ENCODE measurements around the gene POU2F3. TPM values are rescaled to one million over a fixed set of nuclear protein-coding genes. Genes with fewer than 3 reads are reported as not detected.

The POU2F3 gene
- polyA plus RNA-seq, 3 donors from 2014 or later: not detected

DNA sequence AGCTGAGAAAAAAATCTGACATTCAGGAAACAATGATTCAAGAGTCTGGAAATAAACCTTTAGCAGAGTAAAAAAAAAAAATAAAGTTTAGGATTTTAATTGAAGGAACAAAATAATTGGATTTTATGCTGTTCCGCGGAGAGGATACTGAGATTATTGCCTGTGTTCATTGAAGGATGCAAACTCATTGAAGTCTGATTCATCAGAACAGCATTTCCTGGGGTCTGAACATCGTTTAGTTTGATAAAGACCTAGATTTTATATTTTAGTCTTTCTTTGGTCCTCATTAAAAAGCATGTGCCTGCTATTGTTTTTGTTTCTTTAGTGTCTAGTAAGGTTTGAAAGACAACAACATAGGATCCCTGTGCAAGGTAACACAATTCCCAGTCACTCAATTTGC is 89.6 kb downstream of the POU2F3 start:
- H3K4me1 Mint-ChIP-seq: peaks cover 15 to 26% of the 10 kb centered on the region in 2 donors
- H3K27me3 Mint-ChIP-seq (ENCODE audit: low read depth in 3 of 3): peaks cover 12 to 20% (median 19%) of the 10 kb centered on the region in 3 donors

DNA sequence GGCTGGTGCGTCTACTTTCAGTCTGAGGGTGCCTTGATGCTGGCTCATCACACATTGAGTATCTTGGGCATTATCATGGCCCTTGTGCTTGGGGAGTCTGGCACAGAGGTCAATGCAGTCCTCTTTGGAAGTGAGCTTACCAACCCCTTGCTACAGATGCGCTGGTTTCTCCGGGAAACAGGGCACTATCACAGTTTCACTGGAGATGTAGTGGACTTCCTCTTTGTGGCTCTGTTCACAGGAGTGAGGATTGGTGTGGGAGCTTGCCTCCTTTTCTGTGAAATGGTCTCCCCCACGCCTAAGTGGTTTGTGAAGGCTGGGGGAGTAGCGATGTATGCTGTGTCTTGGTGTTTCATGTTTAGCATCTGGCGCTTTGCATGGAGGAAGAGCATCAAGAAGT is 90.1 kb downstream of the POU2F3 start:
- Mint-ChIP-seq H3K4me3 (peak overlapping the region in 1 of 5 donors; percentile 0), H3K27me3 (ENCODE audit: low read depth in 3 of 3) (peaks cover 12 to 16% (median 16%) of the 10 kb centered on the region in 3 donors)

More for the DNA sequence above, 89.6 kb downstream of the POU2F3 start:
- peaks cover 0 to 2% (median 0%) of the 10 kb centered on the region in 6 donors for H3K9me3 Mint-ChIP-seq
- H3K36me3 Mint-ChIP-seq: peaks cover 0 to 3% (median 0%) of the 10 kb centered on the region in 3 donors
- no peak for DNase-seq
- H3K4me3 Mint-ChIP-seq: no peak overlapping the region
- H3K27ac Mint-ChIP-seq: no peak overlapping the region

DNA sequence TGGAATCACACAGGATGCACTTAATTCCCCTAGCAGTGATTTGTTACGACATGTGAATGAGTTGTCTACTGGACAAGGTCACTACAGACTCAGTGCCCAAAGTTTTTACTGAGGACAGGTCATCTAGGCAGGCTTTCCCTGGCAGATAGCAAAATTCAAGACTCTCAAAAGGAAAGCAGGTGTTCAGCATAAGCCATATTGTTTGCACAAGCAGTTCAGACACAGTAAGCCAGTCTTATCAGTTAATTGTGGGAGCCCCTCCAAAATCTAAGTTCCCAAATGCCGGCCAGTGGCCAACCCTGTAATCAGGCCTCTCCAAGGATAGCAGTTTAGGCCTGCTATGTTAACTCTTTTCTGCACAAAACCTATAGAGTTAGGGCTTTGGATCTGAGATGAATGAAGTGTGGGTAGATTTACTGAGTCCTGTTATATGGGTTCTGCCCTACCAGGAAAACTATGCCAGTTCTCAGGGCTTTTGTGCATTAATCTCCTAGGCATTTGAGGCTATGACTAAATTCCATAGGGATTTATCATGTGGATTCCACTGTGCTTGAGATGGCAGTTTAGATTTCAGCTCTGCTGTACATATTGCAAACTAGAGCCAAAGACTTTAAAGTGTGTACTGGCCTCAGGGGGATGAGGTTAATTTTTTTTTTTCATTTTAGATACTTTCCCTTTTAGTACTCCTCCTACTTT is 91.5 kb downstream of the POU2F3 start:
- Mint-ChIP-seq H3K9me3 (no peaks in the 10 kb centered on the region), H3K4me1 (peaks cover 10 to 18% of the 10 kb centered on the region in 2 donors), H3K27ac (no peak overlapping the region), H3K4me3 (no peak overlapping the region), H3K27me3 (ENCODE audit: low read depth in 3 of 3) (peaks cover 9 to 12% (median 9%) of the 10 kb centered on the region in 3 donors), H3K36me3 (peaks cover 0 to 3% (median 0%) of the 10 kb centered on the region in 3 donors)
- no peak for DNase-seq

More for the DNA sequence above, 90.1 kb downstream of the POU2F3 start:
- no peak overlapping the region for H3K27ac Mint-ChIP-seq
- DNase-seq: no peak
- H3K4me1 Mint-ChIP-seq: peaks cover 14 to 25% of the 10 kb centered on the region in 2 donors
- peaks cover 0 to 3% (median 0%) of the 10 kb centered on the region in 3 donors for H3K36me3 Mint-ChIP-seq
- H3K9me3 Mint-ChIP-seq: no peaks in the 10 kb centered on the region

DNA sequence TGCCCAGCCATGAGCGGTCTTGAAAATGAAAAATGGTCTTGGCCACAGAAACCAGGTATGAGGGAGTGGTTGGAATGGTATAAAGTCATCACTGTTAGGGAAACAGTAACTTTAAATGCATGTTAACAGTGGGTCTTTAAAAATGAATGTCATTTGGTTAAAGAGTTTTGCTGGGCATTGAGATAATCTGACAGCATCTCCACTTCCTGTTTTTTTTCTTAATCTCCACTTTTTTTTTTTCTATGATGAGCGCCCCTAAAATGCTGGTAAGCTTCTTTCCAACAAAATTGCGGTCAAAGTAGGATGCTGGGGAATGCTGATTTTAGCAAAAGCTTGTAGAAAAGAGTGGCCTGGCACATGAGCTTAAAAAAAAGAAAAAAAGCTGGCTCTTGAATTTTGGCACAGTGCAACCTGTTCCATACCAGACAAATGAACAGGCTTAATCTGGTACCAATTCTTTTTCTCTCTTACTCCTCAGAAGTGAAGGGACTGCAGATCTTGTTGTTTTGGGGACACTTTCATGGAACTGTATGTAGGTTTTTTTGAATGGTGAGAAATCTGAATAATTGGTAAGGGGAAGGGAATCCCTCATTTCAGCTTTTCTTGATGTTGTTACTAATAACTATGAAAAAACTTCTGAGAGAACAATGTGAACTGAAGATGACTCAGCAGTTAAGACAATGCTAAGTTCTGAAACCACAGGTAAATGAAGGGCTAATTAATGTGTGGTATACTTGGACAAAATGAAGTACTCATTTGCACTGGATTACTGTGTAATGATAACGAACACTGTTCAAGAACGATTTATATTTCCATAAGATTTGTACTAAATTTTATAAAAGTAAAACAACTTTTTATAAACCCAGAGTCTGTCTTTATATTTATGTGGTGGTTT is 93.1 kb downstream of the POU2F3 start:
- Mint-ChIP-seq H3K4me1 (peaks cover 18 to 22% of the 10 kb centered on the region in 2 donors), H3K4me3 (no peak overlapping the region), H3K36me3 (peaks cover 0 to 6% (median 0%) of the 10 kb centered on the region in 3 donors), H3K27me3 (ENCODE audit: low read depth in 3 of 3) (peaks cover 10 to 14% (median 14%) of the 10 kb centered on the region in 3 donors), H3K9me3 (no peaks in the 10 kb centered on the region), H3K27ac (no peak overlapping the region)
- DNase-seq: no peak

DNA sequence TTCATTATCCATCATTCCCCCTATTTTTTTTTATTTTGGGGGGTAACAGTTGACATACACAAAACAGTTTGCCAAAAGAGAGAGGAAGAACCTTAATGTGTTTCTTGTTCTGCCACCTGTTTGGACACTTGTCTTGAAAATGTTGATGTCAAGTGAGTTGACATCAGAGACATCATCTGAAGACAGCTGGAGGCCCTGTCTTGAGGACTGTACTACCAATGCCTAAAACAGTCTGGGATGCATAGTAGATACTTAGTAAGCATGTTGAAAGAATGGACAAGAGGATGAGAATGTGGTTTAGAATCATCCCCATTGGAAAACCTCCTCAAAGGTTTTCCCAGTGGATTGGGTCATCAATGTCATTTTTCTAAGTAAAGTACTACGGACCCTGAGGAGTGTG is 93.9 kb downstream of the POU2F3 start:
- H3K4me3 Mint-ChIP-seq: no peak overlapping the region
- peaks cover 20 to 30% of the 10 kb centered on the region in 2 donors for H3K4me1 Mint-ChIP-seq
- H3K36me3 Mint-ChIP-seq: peaks cover 0 to 6% (median 0%) of the 10 kb centered on the region in 3 donors
- H3K27me3 Mint-ChIP-seq (ENCODE audit: low read depth in 3 of 3): peaks cover 13 to 16% (median 13%) of the 10 kb centered on the region in 3 donors
- H3K27ac Mint-ChIP-seq: no peak overlapping the region
- DNase-seq: no peak
- H3K9me3 Mint-ChIP-seq: no peaks in the 10 kb centered on the region

DNA sequence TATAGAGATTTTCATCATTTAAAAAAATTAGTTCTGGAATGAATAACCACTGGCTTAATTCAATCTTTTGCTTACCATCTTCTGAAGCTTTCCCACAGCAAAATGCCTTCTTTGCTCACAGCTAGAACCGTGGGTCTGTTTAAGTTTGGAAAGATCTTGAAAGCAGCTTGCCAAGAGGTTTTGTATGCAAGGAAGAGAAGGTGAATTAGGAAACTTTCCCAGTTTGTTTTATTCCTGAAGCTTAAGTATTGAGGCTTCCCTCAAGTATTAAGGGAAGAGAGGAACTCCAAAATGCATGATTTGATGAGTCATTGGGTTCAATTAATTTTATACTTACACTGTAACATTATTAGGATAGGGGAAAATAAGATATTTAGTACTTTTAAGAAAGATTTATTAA is 94.4 kb downstream of the POU2F3 start:
- Mint-ChIP-seq H3K27me3 (ENCODE audit: low read depth in 3 of 3) (peaks cover 15 to 17% (median 15%) of the 10 kb centered on the region in 3 donors), H3K9me3 (no peaks in the 10 kb centered on the region), H3K4me1 (peaks cover 22 to 35% of the 10 kb centered on the region in 2 donors), H3K4me3 (no peak overlapping the region), H3K27ac (no peak overlapping the region), H3K36me3 (peaks cover 0 to 6% (median 0%) of the 10 kb centered on the region in 3 donors)
- DNase-seq: no peak

DNA sequence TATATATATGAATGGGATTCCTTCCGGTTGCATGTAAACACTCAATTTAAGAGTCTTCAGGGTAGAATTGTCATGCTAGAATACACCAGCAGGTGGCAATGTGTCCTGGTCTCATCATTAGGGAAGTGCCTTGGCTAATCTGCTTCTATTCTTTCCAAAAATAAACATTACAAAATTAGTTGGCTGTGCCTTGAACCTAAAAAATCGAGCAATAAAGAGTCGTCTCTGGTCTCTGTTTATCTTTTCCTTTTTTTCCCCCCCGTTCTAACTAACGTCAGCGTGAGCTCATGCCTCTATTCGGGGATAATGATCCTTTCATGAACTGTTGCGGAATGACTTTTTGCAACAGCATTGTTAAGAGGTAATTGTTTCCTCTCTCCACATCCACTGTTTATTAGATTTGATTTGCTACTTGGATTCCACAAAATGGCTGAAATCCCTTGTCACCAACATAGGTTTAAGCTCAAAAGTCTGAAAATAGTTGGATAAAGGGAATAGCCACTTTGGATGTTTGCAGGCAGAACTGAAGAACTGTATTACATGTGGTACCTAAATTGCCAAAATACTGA is 95.0 kb downstream of the POU2F3 start:
- Mint-ChIP-seq H3K27ac (peak overlapping the region; percentile 1 to 81 (median 58)), H3K36me3 (peaks cover 0 to 6% (median 0%) of the 10 kb centered on the region in 3 donors), H3K9me3 (peaks cover 0 to 1% (median 0%) of the 10 kb centered on the region in 6 donors), H3K4me1 (peaks cover 28 to 41% of the 10 kb centered on the region in 2 donors), H3K4me3 (peak overlapping the region; percentile 66 to 84 (median 73)), H3K27me3 (ENCODE audit: low read depth in 3 of 3) (peaks cover 16 to 20% (median 18%) of the 10 kb centered on the region in 3 donors)
- DNase-seq: peak; percentile 61 to 66 (median 64)

DNA sequence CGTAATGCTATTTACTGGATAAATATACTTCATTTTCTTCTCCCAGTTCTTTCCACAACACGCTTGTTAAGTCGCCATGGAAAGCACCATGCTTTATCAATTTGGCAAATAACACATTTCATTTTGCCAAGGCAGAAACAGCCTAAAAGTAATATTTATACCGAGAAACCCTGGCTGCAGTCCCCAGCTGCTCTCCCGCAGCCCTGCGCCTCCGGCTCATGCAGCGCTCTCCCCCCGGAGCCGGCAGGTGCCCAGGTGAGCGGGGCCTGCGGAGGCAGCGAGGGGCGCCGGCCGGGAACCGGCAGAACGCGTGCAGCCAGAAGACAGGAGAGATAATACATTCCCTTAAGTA is 95.6 kb downstream of the POU2F3 start:
- peaks cover 19 to 21% (median 20%) of the 10 kb centered on the region in 3 donors for H3K27me3 Mint-ChIP-seq (ENCODE audit: low read depth in 3 of 3)

DNA sequence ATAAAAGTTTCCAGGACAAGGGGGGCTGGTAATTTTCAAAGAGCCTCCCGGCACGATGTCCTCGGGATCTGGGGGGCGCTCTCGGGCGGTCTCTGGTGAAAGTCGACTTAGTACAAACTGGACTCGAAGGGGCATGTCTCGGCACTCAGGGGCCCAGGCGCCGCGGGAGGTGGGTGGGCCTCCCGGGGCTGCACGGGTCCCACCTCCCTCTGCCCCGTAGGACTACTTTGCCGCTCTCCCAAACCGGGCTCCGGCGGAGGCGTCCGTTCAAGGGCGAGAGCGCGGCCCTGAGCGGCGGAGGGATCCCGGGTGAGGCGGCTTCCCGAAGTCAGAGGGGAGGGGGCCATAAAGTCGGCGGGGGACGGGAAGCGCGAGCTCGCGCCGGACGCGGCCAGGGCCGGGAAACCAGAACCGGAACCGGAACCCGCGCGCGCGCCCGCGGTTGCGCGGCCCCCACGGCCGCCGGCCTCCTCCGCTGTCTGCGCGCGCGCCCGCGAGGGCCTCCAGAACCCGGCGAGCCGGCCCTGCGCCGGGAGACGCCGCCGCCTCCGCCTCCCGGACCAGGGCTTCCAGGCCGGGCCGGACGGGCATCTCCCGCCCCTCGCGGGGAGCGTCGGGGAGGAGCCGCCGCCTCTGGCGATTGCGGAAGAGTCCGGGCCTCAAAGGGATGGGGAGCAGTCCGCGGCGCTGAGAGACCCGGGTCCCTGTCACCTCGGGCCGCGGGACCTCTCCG is 96.1 kb downstream of the POU2F3 start, which contains the start of gene ARHGEF12:
ARHGEF12 (plus strand) TSS at position 506 of the 733 bp plus-strand sequence. CDS start 831 bp downstream, outside the sequence.
- Mint-ChIP-seq H3K27ac (peak within 1 kb of the TSS; percentile 69 to 87 (median 81)), H3K4me3 (peak within 1 kb of the TSS; percentile 90 to 97 (median 91)), H3K27me3 (ENCODE audit: low read depth in 3 of 3) (peaks cover 19 to 24% (median 20%) of the 10 kb centered on the region in 3 donors), H3K36me3 (peaks cover 0 to 6% (median 4%) of the 10 kb centered on the region in 3 donors), H3K9me3 (peaks cover 0 to 1% (median 0%) of the 10 kb centered on the region in 6 donors), H3K4me1 (peaks cover 29 to 49% of the 10 kb centered on the region in 2 donors)
- peak; percentile 80 to 84 (median 83) for DNase-seq

More for the DNA sequence above, 95.6 kb downstream of the POU2F3 start:
- Mint-ChIP-seq H3K27ac (peak overlapping the region in 5 of 6 donors; percentile 1 to 81 (median 71)), H3K9me3 (peaks cover 0 to 1% (median 0%) of the 10 kb centered on the region in 6 donors), H3K4me3 (peak overlapping the region; percentile 66 to 84 (median 73)), H3K4me1 (peaks cover 29 to 47% of the 10 kb centered on the region in 2 donors), H3K36me3 (peaks cover 0 to 6% (median 2%) of the 10 kb centered on the region in 3 donors)
- DNase-seq: no peak

DNA sequence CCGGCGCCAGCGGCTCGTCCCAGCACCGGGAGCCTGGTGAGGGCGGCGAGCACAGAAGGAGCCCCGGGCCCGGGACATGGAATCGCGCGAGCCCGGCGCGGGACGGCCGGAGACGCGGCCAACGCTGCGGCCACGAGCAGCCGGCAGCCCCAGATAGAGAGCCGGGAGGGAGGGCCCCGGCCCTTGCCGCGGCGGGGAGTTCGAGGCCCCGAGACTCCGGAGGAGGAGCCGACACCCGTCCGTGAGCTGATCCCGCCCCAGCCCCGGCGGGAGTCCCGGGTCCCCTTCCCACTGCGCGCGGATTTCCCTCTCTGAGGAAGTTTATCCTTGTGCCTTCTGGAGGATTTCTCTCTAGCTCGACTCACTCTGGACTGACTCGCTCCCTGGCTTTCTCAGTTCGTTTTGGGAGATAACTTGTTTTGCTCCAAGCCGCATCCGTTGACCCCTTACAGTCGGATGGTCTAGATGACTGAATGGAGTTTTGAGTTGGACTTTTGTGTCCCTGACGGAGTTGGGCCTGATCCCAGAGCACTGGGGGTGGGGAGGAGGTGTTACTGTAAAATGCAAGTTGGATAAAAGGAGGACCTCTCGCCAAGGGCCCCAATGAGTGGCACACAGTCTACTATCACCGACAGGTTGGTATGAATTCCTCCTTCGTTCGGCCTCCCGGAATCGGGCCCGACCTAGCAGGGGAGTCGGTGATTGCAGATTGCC is 96.9 kb downstream of the POU2F3 start:
- Mint-ChIP-seq H3K4me3 (peak overlapping the region; percentile 90 to 97 (median 91)), H3K36me3 (peaks cover 0 to 6% (median 4%) of the 10 kb centered on the region in 3 donors), H3K4me1 (peaks cover 29 to 51% of the 10 kb centered on the region in 2 donors), H3K9me3 (peaks cover 0 to 1% (median 0%) of the 10 kb centered on the region in 6 donors), H3K27ac (peak overlapping the region; percentile 14 to 87 (median 76)), H3K27me3 (ENCODE audit: low read depth in 3 of 3) (peaks cover 22 to 26% (median 23%) of the 10 kb centered on the region in 3 donors)
- DNase-seq: no peak

DNA sequence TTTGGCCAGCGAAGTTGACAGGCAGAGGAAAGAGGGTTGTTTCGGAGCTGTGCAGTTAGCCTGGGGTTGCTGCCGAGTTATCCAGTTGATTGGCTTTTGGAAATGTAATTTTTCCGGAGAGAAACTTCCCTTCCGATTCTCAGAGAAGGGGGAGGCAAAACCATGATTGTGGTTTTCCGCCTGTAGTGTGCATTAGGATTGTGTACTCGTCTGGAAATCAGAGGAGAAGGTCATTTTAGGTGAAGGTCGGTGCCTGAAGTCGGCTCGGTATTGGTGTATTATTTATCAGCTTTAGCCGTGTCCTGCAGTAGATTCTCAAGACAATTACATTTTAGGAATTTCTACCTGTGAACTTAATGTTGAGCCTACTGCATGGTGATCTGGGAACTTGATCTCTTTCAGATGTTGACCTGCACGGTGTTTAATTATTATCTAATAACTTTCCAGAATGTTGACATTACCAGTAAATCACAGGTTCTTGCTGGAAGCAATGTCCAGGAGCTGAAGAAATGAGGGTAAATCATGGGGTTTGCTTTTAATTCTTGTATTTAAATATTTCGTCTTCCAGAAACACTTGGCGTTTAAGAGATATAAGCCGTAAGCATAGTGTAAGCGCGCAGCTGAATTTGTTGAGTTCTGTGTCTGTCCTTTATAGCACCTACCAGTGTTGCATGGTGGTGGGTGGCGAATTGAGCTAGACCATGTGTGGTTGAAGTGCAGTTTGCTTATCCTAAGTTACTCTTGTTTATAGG is 97.6 kb downstream of the POU2F3 start:
- Mint-ChIP-seq H3K4me3 (peak overlapping the region; percentile 90 to 97 (median 91)), H3K27me3 (ENCODE audit: low read depth in 3 of 3) (peaks cover 19 to 33% (median 29%) of the 10 kb centered on the region in 3 donors), H3K9me3 (peaks cover 0 to 1% (median 0%) of the 10 kb centered on the region in 6 donors), H3K36me3 (peaks cover 4 to 6% (median 5%) of the 10 kb centered on the region in 3 donors), H3K4me1 (peaks cover 29 to 58% of the 10 kb centered on the region in 2 donors), H3K27ac (peak overlapping the region in 3 of 6 donors; percentile 69 to 87 (median 85))
- DNase-seq: no peak
